Activated naive CD8-positive, alpha-beta T cell treated with anti-CD3 and anti-CD28 coated beads, Interleukin-2, amount 10 ng/mL, durations not matched to agents 7 days and 5 days (primary cell): ENCODE results near the gene KDM7A. TPM values are rescaled to one million over a fixed set of nuclear protein-coding genes. Genes with fewer than 3 reads are reported as not detected.
A peak's percentile ranks its signal among the peaks of the same experiment; 100 is the strongest.
"Not testable (repeated sequence)": the region's sequence is repeated elsewhere in the genome, so short reads cannot be mapped to it uniquely, and the experiment has no call there.

Experiments used
- ATAC-seq: fragments of 150-1000 bp; cut with Tn5 transposase; one replicate; pipeline ENCODE4 v1.10.0; 2021; ENCODE audit warnings: low read depth, moderate library complexity
- POLR2A ChIA-PET: fragments of 350-600 bp; sonication (Branson Sonifier 250); formaldehyde crosslinking; loops from one replicate; lab custom pipeline; 2021; ENCODE audit warnings: antibody characterized with exemption; lab: Charles Lee
- DNase-seq: peaks from one replicate; pipeline ENCODE4 v3.0.0; 2021
- H3K27ac Mint-ChIP-seq: one replicate; pipeline ENCODE4 v1.8.0; 2022; ENCODE audit warnings: mild to moderate bottlenecking, mixed read lengths
- H3K27me3 Mint-ChIP-seq: one replicate; pipeline ENCODE4 v1.8.0; 2022; ENCODE audit warnings: mild to moderate bottlenecking, moderate library complexity, mixed read lengths
- H3K36me3 Mint-ChIP-seq: one replicate; pipeline ENCODE4 v1.8.0; 2021; ENCODE audit warnings: mild to moderate bottlenecking, mixed read lengths
- H3K4me1 Mint-ChIP-seq: one replicate; pipeline ENCODE4 v1.8.0; 2021; ENCODE audit warnings: mixed read lengths
- H3K4me3 Mint-ChIP-seq: one replicate; pipeline ENCODE4 v1.8.0; 2022; ENCODE audit warnings: mild to moderate bottlenecking, moderate library complexity, mixed read lengths
- H3K9me3 Mint-ChIP-seq: one replicate; pipeline ENCODE4 v1.8.0; 2021; ENCODE audit warnings: mixed read lengths
- total RNA-seq, 2 experiments: library from RNA; stranded (reverse); gene quantifications; one replicate each; pipeline ENCODE4 v1.2.3, GENCODE V29; 2021

Gene KDM7A
- total RNA-seq, 2 experiments from 2014 or later = 20.5 to 21.2 TPM

- peaks cover 50% of the 10 kb centered on the region for H3K4me1 Mint-ChIP-seq
- peak; percentile 33 for ATAC-seq
- POLR2A ChIA-PET = interaction anchor here (0.8 kb wide), 1 partner anchor 11 kb away, joined by 3 read pairs; no protein-coding TSS in a partner anchor
- no peaks in the 10 kb centered on the region for H3K9me3 Mint-ChIP-seq
- no peak for DNase-seq
- peak overlapping the region; percentile 67 for H3K4me3 Mint-ChIP-seq
- H3K27ac Mint-ChIP-seq = peak overlapping the region; percentile 35
- peaks cover 5% of the 10 kb centered on the region for H3K36me3 Mint-ChIP-seq
- H3K27me3 Mint-ChIP-seq = peaks cover 2% of the 10 kb centered on the region
Measured at GRCh38 chr7:140165422-140165821, 11.4 kb downstream of the KDM7A start.

- not testable (repeated sequence) for ATAC-seq, H3K9me3 Mint-ChIP-seq, H3K4me3 Mint-ChIP-seq, DNase-seq, H3K27ac Mint-ChIP-seq, H3K27me3 Mint-ChIP-seq
- POLR2A ChIA-PET = interaction anchor here (0.7 kb wide), 1 partner anchor 99 kb away, joined by 3 read pairs; the partner anchor contains the start of gene PARP12
- H3K4me1 Mint-ChIP-seq = peaks cover 43% of the 10 kb centered on the region
- H3K36me3 Mint-ChIP-seq = peaks cover 11% of the 10 kb centered on the region
Measured at GRCh38 chr7:140162081-140162480, 14.7 kb downstream of the KDM7A start.

DNA sequence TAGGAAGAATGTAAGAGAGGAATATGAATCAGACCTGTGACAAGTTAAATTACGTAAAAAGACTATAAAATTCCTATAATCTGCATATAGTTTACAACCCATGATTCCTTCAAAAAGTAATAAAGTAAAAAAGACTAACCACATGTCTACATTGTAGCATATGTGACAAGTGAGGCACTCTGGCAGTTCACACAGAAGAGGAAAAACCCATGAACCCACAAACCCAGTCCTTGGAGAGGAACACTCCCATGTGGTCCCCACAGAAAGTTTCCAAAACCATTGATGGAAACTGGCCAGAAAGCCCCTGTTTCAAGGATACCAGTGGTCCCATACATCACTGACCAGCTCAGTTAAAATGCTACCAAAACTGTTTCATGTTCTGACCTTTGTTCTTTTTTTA, 15.7 kb downstream of the KDM7A start:
- ATAC-seq (no peak), DNase-seq (no peak)
- Mint-ChIP-seq H3K27me3 (no peaks in the 10 kb centered on the region), H3K9me3 (no peaks in the 10 kb centered on the region), H3K4me1 (peaks cover 45% of the 10 kb centered on the region), H3K4me3 (no peak overlapping the region), H3K36me3 (peaks cover 11% of the 10 kb centered on the region), H3K27ac (no peak overlapping the region)
- POLR2A ChIA-PET = no interaction called here

DNA sequence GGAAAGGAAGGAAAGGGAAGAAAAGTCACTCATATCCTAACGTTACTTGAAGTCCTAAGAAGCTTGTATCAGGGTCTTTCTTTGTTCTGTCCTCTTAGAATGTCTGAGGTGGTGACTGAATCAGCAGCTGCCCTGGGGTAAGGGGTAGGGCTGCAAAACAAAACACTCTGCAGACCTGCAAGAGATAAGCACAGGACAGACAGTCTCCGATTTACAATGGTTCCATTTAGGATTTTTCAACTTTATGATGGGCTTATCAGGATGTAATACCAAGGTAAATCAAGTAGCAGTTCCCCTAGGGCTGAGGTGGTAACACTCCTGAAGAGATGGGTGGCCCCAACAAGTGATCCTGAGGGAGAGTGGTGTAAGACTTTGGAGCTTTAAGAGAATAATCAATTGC, 16.5 kb downstream of the KDM7A start:
- Mint-ChIP-seq H3K9me3 (no peaks in the 10 kb centered on the region), H3K4me1 (peaks cover 40% of the 10 kb centered on the region), H3K27me3 (no peaks in the 10 kb centered on the region), H3K27ac (no peak overlapping the region), H3K36me3 (peaks cover 11% of the 10 kb centered on the region), H3K4me3 (no peak overlapping the region)
- DNase-seq (no peak), ATAC-seq (no peak)
- POLR2A ChIA-PET = no interaction called here

GRCh38 chr7:140159497-140159896, 17.3 kb downstream of the KDM7A start:
- H3K27me3 Mint-ChIP-seq = no peaks in the 10 kb centered on the region

GRCh38 chr7:140156460-140157080, 20.2 kb downstream of the KDM7A start:
- Mint-ChIP-seq H3K27ac (no peak overlapping the region), H3K4me1 (peaks cover 22% of the 10 kb centered on the region), H3K36me3 (peaks cover 6% of the 10 kb centered on the region), H3K4me3 (no peak overlapping the region), H3K27me3 (no peaks in the 10 kb centered on the region), H3K9me3 (peaks cover 3% of the 10 kb centered on the region)
- ATAC-seq (peak; percentile 56), DNase-seq (no peak)
- POLR2A ChIA-PET = no interaction called here

More at GRCh38 chr7:140159497-140159896, 17.3 kb downstream of the KDM7A start:
- no peaks in the 10 kb centered on the region for H3K9me3 Mint-ChIP-seq
- POLR2A ChIA-PET = no interaction called here
- peaks cover 32% of the 10 kb centered on the region for H3K4me1 Mint-ChIP-seq
- H3K4me3 Mint-ChIP-seq = no peak overlapping the region
- ATAC-seq (no peak), DNase-seq (no peak)
- H3K36me3 Mint-ChIP-seq = peaks cover 11% of the 10 kb centered on the region
- no peak overlapping the region for H3K27ac Mint-ChIP-seq

DNA sequence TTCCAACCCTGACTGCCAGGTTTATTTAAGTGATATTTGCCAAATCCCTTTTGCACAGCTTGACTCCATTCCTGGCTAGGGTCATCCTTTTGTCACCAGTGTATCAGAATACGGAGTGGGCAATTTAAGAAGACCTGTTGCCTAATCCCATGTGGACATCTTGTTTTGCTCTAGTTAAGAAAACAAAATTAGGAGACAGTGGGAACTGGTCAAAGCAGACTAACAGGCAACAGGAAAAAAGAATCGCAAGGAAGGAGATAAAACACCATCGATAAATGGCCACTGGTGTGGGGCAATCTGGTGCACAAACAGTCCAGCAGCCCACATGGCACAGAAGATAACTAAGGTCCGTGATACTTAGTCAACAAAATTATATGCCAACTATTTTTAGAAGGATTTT, 21.4 kb downstream of the KDM7A start:
- POLR2A ChIA-PET = no interaction called here
- Mint-ChIP-seq H3K27ac (no peak overlapping the region), H3K4me3 (no peak overlapping the region), H3K4me1 (peaks cover 13% of the 10 kb centered on the region), H3K36me3 (peaks cover 6% of the 10 kb centered on the region), H3K9me3 (peaks cover 3% of the 10 kb centered on the region), H3K27me3 (no peaks in the 10 kb centered on the region)
- ATAC-seq (no peak), DNase-seq (no peak)

DNA sequence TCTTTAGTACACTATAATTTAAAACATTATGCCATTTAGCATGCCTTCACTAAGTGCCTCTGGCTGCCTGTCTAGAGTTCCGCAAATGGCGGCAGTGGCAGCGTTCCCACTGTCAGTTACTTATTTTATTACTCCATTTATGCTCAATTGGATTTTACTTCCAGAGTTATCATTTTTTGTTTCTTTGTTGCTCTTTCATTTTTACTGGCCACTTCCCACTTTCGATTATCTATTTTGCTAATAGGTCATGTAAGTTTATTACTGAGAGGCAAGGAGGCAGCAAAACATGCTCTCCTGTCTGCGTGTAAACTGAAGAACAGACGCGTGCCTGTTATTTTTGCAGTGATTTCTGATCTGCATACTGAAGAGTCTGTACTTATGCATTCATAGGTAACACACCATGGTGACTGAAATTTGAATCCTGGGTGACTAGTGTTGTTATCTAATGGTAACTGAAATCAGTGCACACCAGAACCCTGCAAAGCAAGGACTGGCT, 23.1 kb downstream of the KDM7A start:
- Mint-ChIP-seq H3K9me3 (peaks cover 3% of the 10 kb centered on the region), H3K4me3 (no peak overlapping the region), H3K27ac (no peak overlapping the region), H3K27me3 (no peaks in the 10 kb centered on the region), H3K36me3 (peaks cover 3% of the 10 kb centered on the region), H3K4me1 (peaks cover 10% of the 10 kb centered on the region)
- POLR2A ChIA-PET = no interaction called here
- DNase-seq (no peak), ATAC-seq (no peak)

- Mint-ChIP-seq H3K4me1 (peaks cover 6% of the 10 kb centered on the region), H3K4me3 (no peak overlapping the region), H3K27ac (no peak overlapping the region), H3K36me3 (peaks cover 22% of the 10 kb centered on the region), H3K9me3 (peaks cover 15% of the 10 kb centered on the region), H3K27me3 (no peaks in the 10 kb centered on the region)
- DNase-seq (no peak), ATAC-seq (no peak)
- POLR2A ChIA-PET = no interaction called here
Measured at GRCh38 chr7:140146574-140146973, 30.2 kb downstream of the KDM7A start.

GRCh38 chr7:140145709-140146108, 31.1 kb downstream of the KDM7A start:
- no peak for ATAC-seq

GRCh38 chr7:140144821-140145220, 32.0 kb downstream of the KDM7A start:
- Mint-ChIP-seq H3K27me3 (no peaks in the 10 kb centered on the region), H3K9me3 (peaks cover 15% of the 10 kb centered on the region), H3K36me3 (peaks cover 22% of the 10 kb centered on the region), H3K27ac (no peak overlapping the region), H3K4me1 (peaks cover 6% of the 10 kb centered on the region), H3K4me3 (no peak overlapping the region)
- POLR2A ChIA-PET = no interaction called here
- ATAC-seq (no peak), DNase-seq (no peak)

More at GRCh38 chr7:140145709-140146108, 31.1 kb downstream of the KDM7A start:
- POLR2A ChIA-PET = no interaction called here
- Mint-ChIP-seq H3K27me3 (no peaks in the 10 kb centered on the region), H3K4me1 (peaks cover 6% of the 10 kb centered on the region), H3K36me3 (peaks cover 22% of the 10 kb centered on the region), H3K27ac (no peak overlapping the region), H3K4me3 (no peak overlapping the region), H3K9me3 (peaks cover 15% of the 10 kb centered on the region)
- DNase-seq = no peak

DNA sequence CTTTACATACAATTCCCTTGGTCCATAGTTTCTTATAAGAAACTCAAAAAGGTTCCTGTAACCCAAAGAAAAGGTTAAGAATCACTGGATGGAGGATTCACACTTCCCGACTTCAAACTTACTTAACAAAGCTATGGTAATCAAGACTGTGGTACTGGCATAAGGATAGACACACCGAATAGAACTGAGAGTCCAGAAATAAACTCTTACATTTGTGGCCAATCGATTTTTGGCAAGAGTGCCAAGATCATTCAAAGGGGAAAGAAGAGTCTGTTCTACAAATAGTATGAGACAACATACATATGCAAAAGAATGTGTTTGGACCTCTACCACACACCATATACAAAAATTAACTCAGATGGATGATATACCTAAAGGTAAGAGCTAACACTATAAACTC, 32.8 kb downstream of the KDM7A start:
- Mint-ChIP-seq H3K27me3 (no peaks in the 10 kb centered on the region), H3K4me1 (peaks cover 6% of the 10 kb centered on the region), H3K4me3 (no peak overlapping the region), H3K9me3 (peaks cover 15% of the 10 kb centered on the region), H3K36me3 (peaks cover 22% of the 10 kb centered on the region), H3K27ac (no peak overlapping the region)
- DNase-seq = no peak
- POLR2A ChIA-PET = no interaction called here
- no peak for ATAC-seq

DNA sequence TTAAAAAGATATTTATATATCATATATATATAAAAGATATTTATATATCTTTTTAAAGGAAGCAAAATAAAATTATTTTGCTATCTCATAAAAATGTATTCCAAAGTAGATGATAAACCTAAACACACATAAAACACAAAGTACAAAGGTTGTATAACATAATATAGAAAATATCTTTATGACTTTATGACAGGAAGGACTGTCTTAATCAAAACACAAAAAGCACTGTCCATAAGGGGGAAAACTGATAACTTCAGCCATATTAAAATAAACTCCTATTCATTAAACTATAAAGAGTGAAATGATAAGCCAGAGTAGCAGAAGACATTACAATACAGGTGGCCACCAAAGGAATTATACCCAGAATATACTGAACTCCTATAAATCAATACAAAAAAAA, 34.8 kb downstream of the KDM7A start:
- peaks cover 15% of the 10 kb centered on the region for H3K9me3 Mint-ChIP-seq
- no peak overlapping the region for H3K4me3 Mint-ChIP-seq
- ATAC-seq = no peak
- no peak for DNase-seq
- no peaks in the 10 kb centered on the region for H3K27me3 Mint-ChIP-seq
- H3K36me3 Mint-ChIP-seq = peaks cover 22% of the 10 kb centered on the region
- peaks cover 7% of the 10 kb centered on the region for H3K4me1 Mint-ChIP-seq
- no peak overlapping the region for H3K27ac Mint-ChIP-seq
- POLR2A ChIA-PET = no interaction called here

DNA sequence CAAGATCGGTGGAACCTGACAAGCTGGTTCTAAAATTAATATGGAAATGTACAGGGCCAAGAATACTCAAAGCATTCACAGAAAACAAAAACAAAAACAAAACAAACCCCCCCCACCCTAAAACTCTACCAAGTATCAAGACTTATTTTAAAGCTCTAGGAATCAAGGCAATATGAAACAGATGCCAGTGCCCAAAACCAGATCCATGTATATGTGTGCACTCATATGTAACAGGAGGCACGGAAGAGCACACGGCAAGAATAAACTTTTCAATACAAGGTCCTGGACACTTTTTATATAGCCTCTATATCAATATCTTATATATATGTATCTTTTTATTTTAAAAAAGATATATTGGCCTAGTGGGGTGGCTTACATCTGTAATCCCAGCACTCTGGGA, 35.5 kb downstream of the KDM7A start:
- Mint-ChIP-seq H3K27me3 (no peaks in the 10 kb centered on the region), H3K4me3 (no peak overlapping the region), H3K27ac (no peak overlapping the region), H3K9me3 (peaks cover 15% of the 10 kb centered on the region), H3K4me1 (peaks cover 7% of the 10 kb centered on the region), H3K36me3 (peaks cover 17% of the 10 kb centered on the region)
- no peak for ATAC-seq
- POLR2A ChIA-PET = no interaction called here
- no peak for DNase-seq
